ENCODE measurements around the gene TOMM70.

DNA sequence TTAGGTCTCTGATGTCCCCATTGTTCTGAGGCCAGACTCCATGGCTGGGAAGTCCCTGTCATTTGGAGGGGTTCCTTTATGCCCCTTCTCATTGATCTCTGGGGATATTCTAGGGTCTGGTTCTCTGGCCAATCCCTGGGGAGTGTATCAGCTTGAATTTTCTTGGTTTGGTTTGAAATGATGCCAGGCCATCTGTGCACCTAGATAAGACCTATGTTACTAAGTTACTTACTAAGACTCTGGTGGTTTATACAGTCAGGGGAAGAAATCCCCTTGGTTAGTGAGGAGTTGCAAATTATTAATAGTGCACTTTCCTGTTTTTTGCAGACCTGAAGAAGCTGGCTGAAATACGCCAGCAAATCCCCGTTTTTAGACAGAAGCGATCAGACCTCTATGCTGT lies 46.0 kb downstream of the TOMM70 start:
- TF ChIP-seq CTCF (optimal IDR thresholded peaks at IDR 0.05 in 1 of 3, IDR thresholded peaks at IDR 0.05 in 1 of 3, conservative IDR thresholded peaks at IDR 0.05 in 1 of 3; ENCODE audit: extremely low read depth in 1 of 3, insufficient read depth in 2 of 3, low read length in 3 of 3), result no peak
- no peak for TF ChIP-seq EZH2 (IDR thresholded peaks at IDR 0.05; ENCODE audit: low read length)
